Stimulated activated CD8-positive, alpha-beta memory T cell treated with anti-CD3 and anti-CD28 coated beads, Interleukin-4, amount 100 ng/mL, for 24 hours (primary cell): Measurements from ENCODE around the gene TRIM63.

Source experiments
- DNase-seq: peaks from one replicate; pipeline ENCODE4 v3.0.0-alpha.2; 2020; ENCODE audit warnings: low read depth

The TRIM63 gene

GRCh38 chr1:26084844-26085243 lies 17.4 kb upstream of the TRIM63 start:
- no peak for DNase-seq

- no peak for DNase-seq
These were observed 16.7 kb upstream of the TRIM63 start for GRCh38 chr1:26084091-26084561.

GRCh38 chr1:26083208-26083607 lies 15.8 kb upstream of the TRIM63 start:
- no peak for DNase-seq

GRCh38 chr1:26082020-26082350 lies 14.6 kb upstream of the TRIM63 start:
- DNase-seq = no peak

GRCh38 chr1:26081267-26082019 lies 14.0 kb upstream of the TRIM63 start:
- DNase-seq = no peak

GRCh38 chr1:26079960-26080814 lies 12.8 kb upstream of the TRIM63 start:
- no peak for DNase-seq

- DNase-seq = no peak
These were observed 11.7 kb upstream of the TRIM63 start for GRCh38 chr1:26079178-26079563.

GRCh38 chr1:26078286-26079177 lies 11.1 kb upstream of the TRIM63 start:
- no peak for DNase-seq

GRCh38 chr1:26077524-26077923 lies 10.1 kb upstream of the TRIM63 start:
- no peak for DNase-seq

GRCh38 chr1:26075421-26076144 lies 8.2 kb upstream of the TRIM63 start:
- no peak for DNase-seq

- DNase-seq = no peak
These were observed 4.9 kb upstream of the TRIM63 start for GRCh38 chr1:26072305-26072704.

- DNase-seq = no peak
These were observed 3.5 kb upstream of the TRIM63 start for GRCh38 chr1:26070963-26071342.

GRCh38 chr1:26070296-26070962 lies 3.0 kb upstream of the TRIM63 start:
- DNase-seq = no peak

- DNase-seq = no peak
These were observed 2.5 kb upstream of the TRIM63 start for GRCh38 chr1:26069941-26070295.

GRCh38 chr1:26066857-26067256 lies 573 bp downstream of the TRIM63 start:
- DNase-seq = no peak

GRCh38 chr1:26066160-26066559 lies 1.3 kb downstream of the TRIM63 start:
- no peak for DNase-seq

GRCh38 chr1:26064553-26064952 lies 2.9 kb downstream of the TRIM63 start:
- no peak for DNase-seq

- DNase-seq = no peak
These were observed 6.4 kb downstream of the TRIM63 start for GRCh38 chr1:26060832-26061574.

- no peak for DNase-seq
These were observed 7.5 kb downstream of the TRIM63 start for GRCh38 chr1:26059906-26060305.

GRCh38 chr1:26058052-26058595 lies 9.3 kb downstream of the TRIM63 start:
- no peak for DNase-seq
